ENCODE results near the gene TMIGD1.

Gene TMIGD1

DNA sequence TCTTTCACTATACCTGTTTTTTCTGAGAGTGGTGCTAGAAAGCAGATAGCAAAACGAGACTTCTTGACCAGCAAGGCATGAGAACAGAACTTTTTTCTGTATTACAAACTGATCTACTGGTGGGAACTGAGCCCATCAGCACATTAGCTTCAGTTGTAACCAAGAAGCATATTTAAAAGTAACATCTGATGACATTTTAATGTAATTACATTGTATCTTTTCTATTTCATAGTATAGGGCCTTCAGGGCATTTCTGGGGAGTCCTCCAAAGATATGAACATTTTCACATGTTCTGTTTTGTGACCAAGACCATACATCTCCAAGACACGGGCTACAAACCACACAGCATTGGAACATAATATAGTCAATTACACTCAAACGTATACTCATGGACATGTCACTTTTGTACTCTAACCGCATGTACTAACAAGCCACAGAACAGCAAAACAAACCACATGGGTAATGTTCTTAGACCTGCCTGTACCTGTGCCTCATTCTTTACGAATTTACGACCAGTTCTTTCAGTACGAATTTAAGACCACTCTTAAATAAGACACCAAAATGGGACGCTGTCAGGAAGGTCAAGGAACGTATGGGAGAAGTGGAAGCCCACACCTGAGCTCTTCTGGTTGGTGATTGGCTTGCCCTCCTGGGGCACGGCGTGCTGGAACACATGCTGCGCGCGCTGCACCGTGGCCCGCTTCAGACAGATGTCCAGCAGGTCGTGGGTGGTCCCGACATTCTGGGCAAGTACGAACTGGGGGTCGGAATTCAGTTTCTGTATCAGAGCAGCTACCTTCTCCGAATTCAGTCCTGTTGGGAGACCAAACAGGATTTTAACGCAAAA lies 42.9 kb downstream of the TMIGD1 start:
- Histone ChIP-seq H3K27ac (ENCODE audit: low read depth, low read length) (peak overlapping the region; percentile 58), H3K27me3 (ENCODE audit: control insufficient read depth, insufficient read depth, low read length) (no peaks in the 10 kb centered on the region)

DNA sequence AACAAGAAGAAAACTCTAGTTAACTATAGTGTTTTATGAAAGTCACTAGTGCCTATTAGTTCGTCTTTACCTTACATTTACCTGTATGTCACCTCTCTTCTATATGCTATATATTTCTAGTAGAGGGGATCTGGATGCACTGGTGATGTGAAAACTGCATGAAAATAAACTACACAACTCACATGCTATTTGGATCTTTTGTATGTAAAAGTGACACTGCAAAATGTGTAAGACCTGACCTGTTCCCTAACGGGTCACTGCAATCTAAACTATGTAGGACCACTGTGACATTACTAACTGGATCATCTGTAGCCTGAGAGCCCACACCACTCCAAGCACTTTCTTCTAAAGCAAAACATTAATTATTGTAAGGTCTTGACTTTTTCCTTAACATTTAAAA lies 43.8 kb downstream of the TMIGD1 start:
- H3K27ac ChIP-seq (ENCODE audit: low read depth, low read length), result no peak overlapping the region
- no peak overlapping the region for H3K4me3 ChIP-seq (ENCODE audit: low read length)
- no peak overlapping the region for H3K9ac ChIP-seq (ENCODE audit: low read length)
- H3K36me3 ChIP-seq (ENCODE audit: control insufficient read depth, insufficient read depth, low read length), result no peaks in the 10 kb centered on the region
- peaks cover 12% of the 10 kb centered on the region for H3K4me1 ChIP-seq (ENCODE audit: control insufficient read depth, insufficient read depth, low read length)
- no peaks in the 10 kb centered on the region for H3K27me3 ChIP-seq (ENCODE audit: control insufficient read depth, insufficient read depth, low read length)

More for the DNA sequence above, 42.9 kb downstream of the TMIGD1 start:
- H3K9ac ChIP-seq (ENCODE audit: low read length), result peak overlapping the region; percentile 45
- H3K4me3 ChIP-seq (ENCODE audit: low read length), result peak overlapping the region; percentile 97
- H3K36me3 ChIP-seq (ENCODE audit: control insufficient read depth, insufficient read depth, low read length), result no peaks in the 10 kb centered on the region
- peaks cover 12% of the 10 kb centered on the region for H3K4me1 ChIP-seq (ENCODE audit: control insufficient read depth, insufficient read depth, low read length)

DNA sequence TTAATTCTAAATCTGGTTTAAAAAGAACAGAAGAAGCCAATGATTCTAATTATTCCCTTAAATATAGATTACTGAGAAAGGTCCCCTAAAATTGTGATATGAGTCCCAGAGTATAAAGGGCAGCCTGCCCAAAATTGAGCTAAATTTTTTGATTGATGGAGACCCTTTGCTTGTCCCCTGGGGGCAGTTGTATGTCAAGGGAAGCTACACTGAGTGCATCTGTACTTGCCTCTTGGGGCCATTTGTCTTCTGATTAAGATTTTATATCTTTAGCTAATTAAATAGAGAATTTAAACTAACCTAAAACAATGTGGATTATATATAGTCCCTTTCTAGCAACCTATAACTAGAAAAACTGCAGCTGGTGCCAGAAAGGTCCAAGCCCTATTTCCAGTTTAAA lies 54.7 kb downstream of the TMIGD1 start:
- Histone ChIP-seq H3K9ac (ENCODE audit: low read length) (no peak overlapping the region), H3K4me1 (ENCODE audit: control insufficient read depth, insufficient read depth, low read length) (no peaks in the 10 kb centered on the region), H3K36me3 (ENCODE audit: control insufficient read depth, insufficient read depth, low read length) (peaks cover 8% of the 10 kb centered on the region), H3K27me3 (ENCODE audit: control insufficient read depth, insufficient read depth, low read length) (no peaks in the 10 kb centered on the region), H3K27ac (ENCODE audit: low read depth, low read length) (no peak overlapping the region), H3K4me3 (ENCODE audit: low read length) (no peak overlapping the region)

DNA sequence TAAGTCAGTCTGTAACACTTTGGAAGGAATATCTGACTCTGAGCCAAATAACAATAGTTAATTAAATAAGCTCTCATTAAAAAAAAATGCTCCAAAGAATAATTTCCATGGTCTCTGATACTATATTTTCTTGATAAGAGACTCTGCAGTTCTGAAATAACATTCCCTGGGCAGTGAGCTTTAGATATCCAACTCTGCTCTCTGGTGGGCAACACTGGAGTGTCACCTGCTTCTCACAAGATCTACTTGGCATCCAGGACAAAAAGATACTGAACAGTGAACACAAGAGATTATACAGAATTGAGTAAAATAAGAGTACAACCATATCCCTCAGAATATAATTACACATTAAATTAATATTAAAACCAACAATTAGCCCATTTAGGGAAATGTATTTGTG lies 55.8 kb downstream of the TMIGD1 start:
- Histone ChIP-seq H3K9ac (ENCODE audit: low read length) (no peak overlapping the region), H3K4me1 (ENCODE audit: control insufficient read depth, insufficient read depth, low read length) (no peaks in the 10 kb centered on the region), H3K27me3 (ENCODE audit: control insufficient read depth, insufficient read depth, low read length) (no peaks in the 10 kb centered on the region), H3K36me3 (ENCODE audit: control insufficient read depth, insufficient read depth, low read length) (peaks cover 14% of the 10 kb centered on the region), H3K4me3 (ENCODE audit: low read length) (no peak overlapping the region), H3K27ac (ENCODE audit: low read depth, low read length) (no peak overlapping the region)

DNA sequence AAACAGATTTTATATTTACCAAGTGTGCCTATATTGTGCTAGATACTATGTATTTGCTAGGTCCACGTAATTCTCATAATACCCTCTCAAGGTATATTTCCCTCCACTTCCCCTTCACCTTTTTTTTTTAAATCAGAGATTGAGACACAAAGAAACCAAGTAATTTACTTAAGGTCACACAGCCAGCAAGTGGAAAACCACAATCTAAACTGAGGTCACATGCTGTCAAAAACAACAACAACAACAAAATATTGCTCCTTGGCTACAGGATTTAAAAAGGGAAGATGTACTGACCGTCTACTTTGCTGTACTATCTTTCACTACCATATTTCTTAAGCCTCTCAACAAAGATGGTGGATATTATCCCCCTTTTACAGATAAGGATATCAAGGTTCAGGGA lies 57.9 kb downstream of the TMIGD1 start:
- Histone ChIP-seq H3K27ac (ENCODE audit: low read depth, low read length) (no peak overlapping the region), H3K4me3 (ENCODE audit: low read length) (no peak overlapping the region), H3K27me3 (ENCODE audit: control insufficient read depth, insufficient read depth, low read length) (no peaks in the 10 kb centered on the region), H3K4me1 (ENCODE audit: control insufficient read depth, insufficient read depth, low read length) (no peaks in the 10 kb centered on the region), H3K36me3 (ENCODE audit: control insufficient read depth, insufficient read depth, low read length) (peaks cover 20% of the 10 kb centered on the region), H3K9ac (ENCODE audit: low read length) (no peak overlapping the region)

DNA sequence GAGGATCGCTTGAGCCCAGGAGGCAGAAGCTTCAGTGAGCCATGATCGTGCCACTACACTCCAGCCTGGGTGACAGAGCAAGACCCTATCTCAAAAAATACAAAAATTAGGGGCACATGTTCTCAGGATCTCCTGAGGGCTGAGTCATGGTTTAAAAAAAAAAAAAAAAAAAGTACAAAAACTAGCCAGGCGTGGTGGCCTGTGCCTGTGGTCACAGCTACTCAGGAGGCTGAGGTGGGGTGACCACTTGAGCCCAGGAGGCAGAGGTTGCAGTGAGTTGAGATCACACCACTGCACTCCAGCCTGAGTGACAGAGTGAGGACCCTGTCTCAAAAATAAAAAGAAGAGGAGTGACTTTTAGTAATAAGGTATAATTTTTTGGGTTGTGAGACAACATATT lies 59.0 kb downstream of the TMIGD1 start:
- Histone ChIP-seq H3K27ac (ENCODE audit: low read depth, low read length) (no peak overlapping the region), H3K4me3 (ENCODE audit: low read length) (no peak overlapping the region), H3K9ac (ENCODE audit: low read length) (no peak overlapping the region), H3K36me3 (ENCODE audit: control insufficient read depth, insufficient read depth, low read length) (peaks cover 20% of the 10 kb centered on the region), H3K27me3 (ENCODE audit: control insufficient read depth, insufficient read depth, low read length) (no peaks in the 10 kb centered on the region), H3K4me1 (ENCODE audit: control insufficient read depth, insufficient read depth, low read length) (no peaks in the 10 kb centered on the region)

DNA sequence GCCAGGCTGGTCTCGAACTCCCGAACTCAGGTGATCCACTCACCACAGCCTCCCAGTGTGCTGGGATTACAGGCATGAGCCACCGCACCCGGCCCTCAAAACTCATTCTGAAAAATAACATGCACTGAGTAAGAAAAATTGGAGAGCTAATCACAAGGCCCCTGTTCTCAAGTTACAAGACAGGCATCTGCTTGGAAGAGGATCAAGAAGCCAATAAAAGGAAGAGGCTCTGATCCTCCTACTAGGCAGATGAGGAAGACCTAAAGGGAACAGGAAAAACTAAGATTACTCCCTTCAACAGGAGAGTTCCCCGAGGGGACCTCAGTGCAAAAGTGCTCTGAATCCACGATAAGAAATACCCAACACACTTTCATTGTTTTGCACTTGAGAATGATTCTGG lies 60.5 kb downstream of the TMIGD1 start:
- Histone ChIP-seq H3K27ac (ENCODE audit: low read depth, low read length) (no peak overlapping the region), H3K4me3 (ENCODE audit: low read length) (no peak overlapping the region), H3K4me1 (ENCODE audit: control insufficient read depth, insufficient read depth, low read length) (no peaks in the 10 kb centered on the region), H3K27me3 (ENCODE audit: control insufficient read depth, insufficient read depth, low read length) (no peaks in the 10 kb centered on the region), H3K36me3 (ENCODE audit: control insufficient read depth, insufficient read depth, low read length) (peaks cover 17% of the 10 kb centered on the region), H3K9ac (ENCODE audit: low read length) (no peak overlapping the region)

DNA sequence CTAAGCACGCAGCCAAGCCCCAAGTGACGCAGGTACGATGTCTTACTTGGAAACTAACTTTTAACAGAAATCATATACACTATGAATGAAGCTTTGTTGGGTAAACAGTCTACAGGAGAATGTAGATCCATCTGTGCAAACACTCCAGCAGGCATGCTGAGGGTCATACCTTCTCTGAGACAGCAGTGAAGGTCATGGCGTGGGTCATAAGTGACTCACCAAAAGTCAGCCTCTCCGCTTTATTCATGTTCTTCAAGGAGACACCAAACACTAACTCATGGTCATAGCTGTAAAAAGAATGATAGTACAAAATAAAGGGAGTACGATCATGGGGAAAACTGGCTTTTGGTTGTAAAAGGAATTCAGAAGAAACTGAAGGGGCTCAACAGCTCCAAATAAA lies 62.8 kb downstream of the TMIGD1 start:
- no peak overlapping the region for H3K9ac ChIP-seq (ENCODE audit: low read length)
- H3K4me1 ChIP-seq (ENCODE audit: control insufficient read depth, insufficient read depth, low read length), result no peaks in the 10 kb centered on the region
- peaks cover 22% of the 10 kb centered on the region for H3K36me3 ChIP-seq (ENCODE audit: control insufficient read depth, insufficient read depth, low read length)
- no peaks in the 10 kb centered on the region for H3K27me3 ChIP-seq (ENCODE audit: control insufficient read depth, insufficient read depth, low read length)
- H3K27ac ChIP-seq (ENCODE audit: low read depth, low read length), result no peak overlapping the region
- no peak overlapping the region for H3K4me3 ChIP-seq (ENCODE audit: low read length)

DNA sequence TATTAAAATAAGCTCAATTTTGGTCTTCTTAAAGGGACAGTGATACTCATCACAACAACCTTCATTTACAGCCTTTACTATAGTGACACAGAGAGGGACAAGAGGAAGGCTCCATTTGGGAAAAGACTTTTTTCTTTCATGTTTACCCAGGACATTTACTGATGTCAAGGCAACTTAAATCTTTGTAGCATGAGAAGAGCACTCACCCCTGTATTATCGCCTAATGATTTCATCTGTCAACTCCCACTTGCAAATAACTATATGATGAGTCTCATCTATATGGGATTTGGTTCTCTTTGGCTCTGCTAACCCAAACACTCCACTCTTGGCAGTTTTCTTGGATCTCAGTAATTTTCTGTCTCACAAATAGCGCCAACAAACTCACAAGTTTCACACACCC lies 66.2 kb downstream of the TMIGD1 start:
- H3K4me3 ChIP-seq (ENCODE audit: low read length), result no peak overlapping the region
- H3K36me3 ChIP-seq (ENCODE audit: control insufficient read depth, insufficient read depth, low read length), result peaks cover 17% of the 10 kb centered on the region

More for the DNA sequence above, 66.2 kb downstream of the TMIGD1 start:
- Histone ChIP-seq H3K27ac (ENCODE audit: low read depth, low read length) (no peak overlapping the region), H3K4me1 (ENCODE audit: control insufficient read depth, insufficient read depth, low read length) (no peaks in the 10 kb centered on the region), H3K9ac (ENCODE audit: low read length) (no peak overlapping the region), H3K27me3 (ENCODE audit: control insufficient read depth, insufficient read depth, low read length) (no peaks in the 10 kb centered on the region)

All from rectal smooth muscle tissue (tissue), 1 donor.